ENCODE measurements around the gene SLC35D2.

Gene SLC35D2

GRCh38 chr9:96340707-96341106, 42.8 kb downstream of the SLC35D2 start:
- no peak for TF ChIP-seq CTCF (conservative IDR thresholded peaks at IDR 0.05; ENCODE audit: low read length)
- TF ChIP-seq EZH2phosphoT487 (IDR thresholded peaks at IDR 0.05; ENCODE audit: borderline replicate concordance): no peak
- Histone ChIP-seq H3K27me3 (ENCODE audit: insufficient read depth, low read length, poor library complexity, severe bottlenecking) (no peaks in the 10 kb centered on the region), H3K4me3 (ENCODE audit: low read length, poor library complexity, severe bottlenecking) (no peak overlapping the region), H3K9me3 (ENCODE audit: insufficient read depth, low read depth, low read length) (no peaks in the 10 kb centered on the region), H4K20me1 (ENCODE audit: insufficient read depth, low read length, poor library complexity, severe bottlenecking) (no peaks in the 10 kb centered on the region), H3K79me2 (ENCODE audit: insufficient read depth, low read length) (no peaks in the 10 kb centered on the region), H3F3A (ENCODE audit: low read depth) (no peaks in the 10 kb centered on the region), H3K36me3 (ENCODE audit: insufficient read depth, low read length) (no peaks in the 10 kb centered on the region), H3K9ac (ENCODE audit: low read depth, low read length, poor library complexity, severe bottlenecking) (no peak overlapping the region), H3K4me1 (ENCODE audit: insufficient read depth, low read length, poor library complexity, severe bottlenecking) (no peaks in the 10 kb centered on the region), H2AFZ (ENCODE audit: low read length) (no peak overlapping the region), H3K4me2 (ENCODE audit: low read depth, low read length, poor library complexity, severe bottlenecking) (no peak overlapping the region), H3K9me2 (replicated peaks; ENCODE audit: low read depth, low read length) (no peaks in the 10 kb centered on the region)

GRCh38 chr9:96338299-96338698, 45.2 kb downstream of the SLC35D2 start:
- H3F3A ChIP-seq (ENCODE audit: low read depth): no peaks in the 10 kb centered on the region
- H3K36me3 ChIP-seq (ENCODE audit: insufficient read depth, low read length): no peaks in the 10 kb centered on the region
- no peaks in the 10 kb centered on the region for H3K4me1 ChIP-seq (ENCODE audit: insufficient read depth, low read length, poor library complexity, severe bottlenecking)
- no peaks in the 10 kb centered on the region for H3K9me2 ChIP-seq (replicated peaks; ENCODE audit: low read depth, low read length)
- H4K20me1 ChIP-seq (ENCODE audit: insufficient read depth, low read length, poor library complexity, severe bottlenecking): no peaks in the 10 kb centered on the region
- H3K27me3 ChIP-seq (ENCODE audit: insufficient read depth, low read length, poor library complexity, severe bottlenecking): no peaks in the 10 kb centered on the region
- no peak overlapping the region for H3K9ac ChIP-seq (ENCODE audit: low read depth, low read length, poor library complexity, severe bottlenecking)
- H3K79me2 ChIP-seq (ENCODE audit: insufficient read depth, low read length): no peaks in the 10 kb centered on the region
- no peaks in the 10 kb centered on the region for H3K9me3 ChIP-seq (ENCODE audit: insufficient read depth, low read depth, low read length)
- H3K4me3 ChIP-seq (ENCODE audit: low read length, poor library complexity, severe bottlenecking): no peak overlapping the region
- H2AFZ ChIP-seq (ENCODE audit: low read length): no peak overlapping the region
- TF ChIP-seq CTCF (conservative IDR thresholded peaks at IDR 0.05; ENCODE audit: low read length) (no peak), EZH2phosphoT487 (IDR thresholded peaks at IDR 0.05; ENCODE audit: borderline replicate concordance) (no peak)
- H3K4me2 ChIP-seq (ENCODE audit: low read depth, low read length, poor library complexity, severe bottlenecking): no peak overlapping the region

DNA sequence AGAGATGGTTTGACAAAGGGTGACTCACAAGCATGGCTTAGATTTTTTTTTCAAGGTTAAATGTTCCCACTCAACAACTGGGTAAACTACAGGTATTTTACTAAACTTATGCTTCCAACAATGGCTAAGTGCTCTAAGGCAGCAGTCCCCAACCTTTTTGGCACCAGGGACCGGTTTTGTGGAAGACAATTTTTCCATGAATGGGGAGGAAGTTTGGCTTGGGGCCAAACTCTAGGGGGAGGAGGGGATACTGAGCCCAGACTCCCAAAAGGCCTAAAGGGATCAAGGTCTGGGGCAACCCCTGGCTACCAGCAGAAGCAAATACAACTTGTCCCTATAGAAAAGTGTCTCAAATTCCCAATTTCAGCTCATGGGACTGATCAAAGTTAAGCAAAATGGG, 49.6 kb downstream of the SLC35D2 start:
- H3K36me3 ChIP-seq (ENCODE audit: insufficient read depth, low read length): no peaks in the 10 kb centered on the region
- H3K4me3 ChIP-seq (ENCODE audit: low read length, poor library complexity, severe bottlenecking): no peak overlapping the region
- no peaks in the 10 kb centered on the region for H3K9me3 ChIP-seq (ENCODE audit: insufficient read depth, low read depth, low read length)
- no peaks in the 10 kb centered on the region for H3K27me3 ChIP-seq (ENCODE audit: insufficient read depth, low read length, poor library complexity, severe bottlenecking)
- H4K20me1 ChIP-seq (ENCODE audit: insufficient read depth, low read length, poor library complexity, severe bottlenecking): no peaks in the 10 kb centered on the region
- TF ChIP-seq CTCF (conservative IDR thresholded peaks at IDR 0.05; ENCODE audit: low read length): no peak
- TF ChIP-seq EZH2phosphoT487 (IDR thresholded peaks at IDR 0.05; ENCODE audit: borderline replicate concordance): no peak
- H3K9me2 ChIP-seq (replicated peaks; ENCODE audit: low read depth, low read length): no peaks in the 10 kb centered on the region
- no peak overlapping the region for H3K4me2 ChIP-seq (ENCODE audit: low read depth, low read length, poor library complexity, severe bottlenecking)
- H3K79me2 ChIP-seq (ENCODE audit: insufficient read depth, low read length): no peaks in the 10 kb centered on the region
- H2AFZ ChIP-seq (ENCODE audit: low read length): no peak overlapping the region
- no peaks in the 10 kb centered on the region for H3F3A ChIP-seq (ENCODE audit: low read depth)
- no peaks in the 10 kb centered on the region for H3K4me1 ChIP-seq (ENCODE audit: insufficient read depth, low read length, poor library complexity, severe bottlenecking)
- no peak overlapping the region for H3K9ac ChIP-seq (ENCODE audit: low read depth, low read length, poor library complexity, severe bottlenecking)
